Middle frontal gyrus (tissue), 1 donor: ENCODE data around the gene MRPL23.

Experiments
- DNase-seq: peaks from one replicate; pipeline ENCODE4 v3.0.0-alpha.2; 2015; ENCODE audit warnings: low spot score; ENCODE audit errors: extremely low spot score

The MRPL23 gene

DNA sequence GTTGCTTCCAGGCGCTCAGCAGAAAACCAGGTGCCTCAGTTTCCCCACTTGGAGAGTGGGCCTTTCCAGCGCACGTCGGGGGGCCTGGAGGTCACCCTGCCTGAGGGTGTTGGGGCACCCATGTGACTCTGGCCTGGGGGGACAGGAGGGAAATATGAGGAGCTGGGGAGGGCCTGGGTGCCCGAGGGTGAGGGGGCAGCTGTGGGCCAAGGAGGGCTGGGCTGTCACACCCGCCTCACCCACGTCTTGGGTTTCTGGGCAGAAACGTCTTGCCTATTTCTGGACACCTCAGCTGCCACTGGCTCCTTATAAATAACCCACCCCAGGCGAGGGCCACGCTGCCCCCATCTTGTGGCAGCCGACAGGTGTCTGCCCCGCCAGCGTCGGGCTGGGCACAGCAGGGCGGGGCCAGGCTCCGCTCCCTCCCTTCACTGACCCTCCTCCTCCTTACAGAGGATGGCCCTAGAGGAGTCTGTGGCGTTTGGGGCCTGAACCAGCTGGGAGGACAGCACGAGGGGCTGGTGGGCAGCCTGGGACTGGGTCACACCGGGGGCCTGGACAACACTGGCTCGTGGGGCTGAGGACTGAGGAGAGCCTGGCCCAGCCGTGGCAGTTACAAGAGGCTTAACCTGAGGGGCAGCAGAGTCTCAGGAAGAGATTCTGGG is 26.1 kb upstream of the MRPL23 start:
- no peak for DNase-seq

GRCh38 chr11:1921574-1922141 is 25.5 kb upstream of the MRPL23 start:
- DNase-seq: no peak

- no peak for DNase-seq
These were observed 24.6 kb upstream of the MRPL23 start for GRCh38 chr11:1922481-1923081.

DNA sequence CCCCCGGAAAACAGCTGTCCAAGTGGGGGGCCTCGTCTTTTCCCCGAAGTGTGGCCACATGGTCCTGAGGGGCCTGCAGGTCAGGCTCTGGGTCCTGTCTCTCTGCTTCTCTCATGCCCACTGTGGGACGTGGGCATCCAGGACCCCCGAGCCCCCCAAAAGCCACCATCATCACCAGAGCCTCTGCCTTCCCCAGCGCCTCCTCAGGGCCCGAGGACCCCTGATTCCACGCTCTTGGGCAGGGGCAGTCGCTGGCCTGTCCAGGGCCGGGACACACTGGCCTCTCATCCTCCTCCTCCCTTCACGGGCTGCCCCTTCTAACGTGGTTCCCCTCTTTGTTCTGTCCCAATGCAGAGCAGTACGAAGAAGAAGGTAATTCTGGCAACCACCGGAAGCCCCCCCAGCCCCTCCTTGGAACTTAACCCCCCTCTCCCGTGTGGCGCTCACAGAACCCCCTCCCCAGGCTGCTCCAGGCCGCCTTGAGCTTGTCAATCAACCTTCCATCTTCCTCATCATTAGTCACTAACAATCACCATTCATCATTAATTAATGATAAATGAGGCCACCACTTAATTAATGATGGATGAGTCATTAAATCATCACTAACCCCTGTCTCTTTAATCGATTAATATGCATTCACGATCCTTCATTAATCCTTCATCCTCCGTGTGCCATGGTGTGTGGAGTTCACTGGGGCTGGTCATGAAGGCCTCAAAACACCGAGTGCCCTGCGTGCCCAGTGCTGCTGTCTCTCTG is 23.8 kb upstream of the MRPL23 start:
- DNase-seq: no peak

DNA sequence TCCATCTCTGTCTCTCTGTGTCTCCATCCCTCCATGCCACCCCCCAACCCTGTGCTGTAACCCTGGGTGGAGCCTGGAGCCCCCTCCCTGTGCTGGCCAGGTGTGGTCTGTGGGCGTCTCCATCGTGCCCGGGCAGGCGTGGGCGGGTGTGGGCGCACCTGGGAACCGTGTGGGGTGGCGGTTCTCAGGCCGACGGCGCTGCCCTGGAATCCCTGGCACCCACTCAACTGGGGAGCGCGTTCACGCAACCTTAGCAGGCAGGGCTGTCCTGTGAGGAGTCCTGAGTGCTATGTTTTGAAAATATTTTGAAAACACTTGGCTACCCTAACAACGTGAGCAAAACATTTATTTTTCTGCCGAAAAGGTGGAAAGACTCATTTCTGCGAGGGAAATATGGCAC is 23.0 kb upstream of the MRPL23 start:
- no peak for DNase-seq

DNA sequence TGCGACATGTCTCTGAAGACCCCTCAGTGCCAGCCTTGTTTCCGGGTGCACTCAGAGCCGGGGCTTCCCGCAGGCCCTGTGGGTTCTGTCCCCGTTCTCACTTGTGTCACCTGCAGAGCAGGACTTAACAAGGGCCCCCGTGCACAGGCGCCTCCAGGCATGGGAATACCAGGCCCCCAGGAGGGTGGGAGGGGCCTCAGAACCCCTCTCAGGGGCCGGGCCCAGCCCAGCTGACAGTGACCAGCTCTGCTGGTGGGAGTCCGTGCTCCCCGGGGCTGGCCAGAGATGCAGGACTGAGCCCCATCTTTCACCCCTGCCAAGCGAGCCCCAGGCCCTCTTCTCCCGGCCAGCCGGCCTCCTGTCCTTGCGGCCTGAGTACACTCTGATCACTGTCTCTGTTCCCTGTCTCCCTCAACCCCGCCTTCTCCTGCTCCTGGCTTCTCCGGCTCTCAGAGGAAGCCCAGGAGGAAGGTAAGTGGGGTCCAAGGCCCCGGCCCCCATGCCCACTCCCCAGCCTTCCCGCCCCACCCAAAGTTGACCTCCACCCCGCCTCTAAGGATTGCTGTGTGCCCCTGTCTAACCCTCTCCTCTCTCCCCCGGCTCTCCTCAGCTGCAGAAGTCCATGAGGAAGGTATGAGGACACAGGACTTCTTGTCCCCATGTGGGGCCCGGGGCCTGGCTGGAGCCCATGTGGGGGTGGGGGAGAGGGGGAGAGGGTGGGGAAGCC is 22.3 kb upstream of the MRPL23 start:
- no peak for DNase-seq

GRCh38 chr11:1925373-1926155 is 21.6 kb upstream of the MRPL23 start:
- DNase-seq: no peak

DNA sequence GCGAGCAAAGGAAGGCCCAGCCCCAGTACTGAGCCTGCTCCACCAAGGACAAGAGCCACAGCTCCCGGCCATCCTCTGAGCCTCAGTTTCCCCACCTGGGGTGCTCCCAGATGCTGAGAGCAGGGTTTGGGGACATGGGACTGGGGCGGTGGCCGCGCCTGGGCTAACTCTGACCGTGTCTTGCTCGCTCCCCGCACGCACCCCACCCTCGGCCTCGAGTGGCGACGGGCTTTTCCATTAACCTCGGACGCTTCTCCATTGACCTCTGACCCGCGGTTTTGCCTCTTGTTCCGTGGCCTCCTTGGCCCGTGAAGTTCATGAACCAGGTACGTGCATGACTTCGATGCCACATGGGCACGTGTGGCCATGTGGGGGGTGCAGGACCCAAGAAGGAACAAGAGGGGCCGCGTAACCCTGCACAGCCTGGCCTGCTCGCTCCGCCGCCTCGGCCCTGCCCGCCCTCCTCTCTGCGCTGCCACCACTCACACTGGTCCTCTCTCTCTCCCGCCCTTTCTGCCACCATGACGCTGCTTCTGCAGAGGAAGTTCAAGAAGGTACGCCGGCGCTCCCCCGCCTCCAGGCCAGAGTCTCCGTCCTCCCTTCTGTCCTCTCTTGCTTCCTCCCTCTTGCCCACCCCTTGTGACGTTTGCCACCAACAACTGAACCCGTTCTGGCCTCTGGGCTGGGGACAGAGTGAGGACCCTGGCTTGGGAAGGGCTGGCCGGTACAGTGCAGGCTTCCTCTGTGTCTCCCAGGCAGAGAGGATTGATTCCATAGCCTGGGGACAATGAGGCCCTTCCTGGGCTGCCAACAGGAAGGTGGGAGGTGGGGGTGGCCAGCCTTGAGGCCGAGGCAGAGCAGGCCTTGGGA is 20.7 kb upstream of the MRPL23 start:
- no peak for DNase-seq

DNA sequence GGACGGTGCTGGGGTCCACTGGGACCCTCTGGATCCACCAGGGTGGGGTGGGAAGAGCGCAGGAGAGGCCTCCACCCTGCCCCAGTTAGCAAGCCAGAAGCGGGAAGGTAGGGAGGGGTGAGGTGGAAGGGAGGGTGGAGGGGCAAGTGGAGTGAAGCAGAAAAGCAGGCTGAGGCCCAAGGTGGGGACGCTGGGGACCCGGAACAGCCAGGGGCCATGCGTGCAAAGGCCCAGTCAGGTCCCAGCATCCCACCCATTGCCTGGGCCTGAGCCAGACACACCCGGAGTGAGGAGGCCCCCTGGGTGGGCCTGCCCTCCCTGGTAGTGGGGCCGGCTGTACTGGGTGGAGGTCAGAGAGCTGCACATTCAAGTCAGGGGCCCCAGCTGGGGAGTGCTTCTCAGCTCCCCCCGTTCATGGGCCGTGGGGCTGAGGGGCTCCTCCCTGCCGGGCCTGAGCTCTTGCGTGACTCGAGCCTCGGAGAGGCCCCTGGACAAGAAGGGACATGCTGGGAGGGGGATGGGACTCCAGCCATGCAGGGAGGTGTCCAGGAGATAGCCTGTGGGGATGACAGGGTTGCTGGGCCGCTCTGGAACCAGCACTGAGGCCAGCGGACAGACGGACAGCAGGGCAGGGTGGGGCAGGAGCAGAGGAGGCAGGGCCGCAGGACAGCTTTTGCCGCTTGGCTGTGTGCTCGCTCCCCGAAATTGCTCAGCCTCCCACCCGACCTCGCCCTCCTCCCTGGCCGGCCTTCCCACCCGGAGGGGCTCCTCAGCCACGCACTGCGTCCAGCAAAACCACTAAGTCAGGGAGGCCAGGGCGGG is 19.9 kb upstream of the MRPL23 start:
- no peak for DNase-seq

- no peak for DNase-seq
These were observed 19.2 kb upstream of the MRPL23 start for GRCh38 chr11:1927848-1928469.

DNA sequence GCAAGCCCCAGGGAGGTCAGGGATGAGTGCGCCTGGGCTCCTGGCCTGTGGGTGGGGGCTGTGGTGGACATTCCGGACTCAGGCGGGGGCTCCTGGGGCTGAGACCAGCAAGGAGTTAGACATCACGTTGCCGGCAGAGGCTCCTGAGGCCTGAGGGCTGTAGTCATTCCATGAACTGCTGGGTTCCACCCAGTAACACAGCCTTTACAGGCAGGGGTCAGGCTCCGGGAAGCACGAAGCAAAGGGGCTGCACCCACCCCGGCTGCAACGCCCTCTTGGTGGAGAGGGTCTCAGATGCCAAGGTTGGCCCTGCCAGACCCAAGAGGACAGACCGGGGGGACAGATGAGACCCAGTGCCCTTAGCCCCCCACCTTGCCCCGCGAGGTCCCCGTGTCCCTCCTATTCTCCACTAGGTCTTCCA is 18.7 kb upstream of the MRPL23 start:
- no peak for DNase-seq

- no peak for DNase-seq
These were observed 18.1 kb upstream of the MRPL23 start for GRCh38 chr11:1928891-1929541.

DNA sequence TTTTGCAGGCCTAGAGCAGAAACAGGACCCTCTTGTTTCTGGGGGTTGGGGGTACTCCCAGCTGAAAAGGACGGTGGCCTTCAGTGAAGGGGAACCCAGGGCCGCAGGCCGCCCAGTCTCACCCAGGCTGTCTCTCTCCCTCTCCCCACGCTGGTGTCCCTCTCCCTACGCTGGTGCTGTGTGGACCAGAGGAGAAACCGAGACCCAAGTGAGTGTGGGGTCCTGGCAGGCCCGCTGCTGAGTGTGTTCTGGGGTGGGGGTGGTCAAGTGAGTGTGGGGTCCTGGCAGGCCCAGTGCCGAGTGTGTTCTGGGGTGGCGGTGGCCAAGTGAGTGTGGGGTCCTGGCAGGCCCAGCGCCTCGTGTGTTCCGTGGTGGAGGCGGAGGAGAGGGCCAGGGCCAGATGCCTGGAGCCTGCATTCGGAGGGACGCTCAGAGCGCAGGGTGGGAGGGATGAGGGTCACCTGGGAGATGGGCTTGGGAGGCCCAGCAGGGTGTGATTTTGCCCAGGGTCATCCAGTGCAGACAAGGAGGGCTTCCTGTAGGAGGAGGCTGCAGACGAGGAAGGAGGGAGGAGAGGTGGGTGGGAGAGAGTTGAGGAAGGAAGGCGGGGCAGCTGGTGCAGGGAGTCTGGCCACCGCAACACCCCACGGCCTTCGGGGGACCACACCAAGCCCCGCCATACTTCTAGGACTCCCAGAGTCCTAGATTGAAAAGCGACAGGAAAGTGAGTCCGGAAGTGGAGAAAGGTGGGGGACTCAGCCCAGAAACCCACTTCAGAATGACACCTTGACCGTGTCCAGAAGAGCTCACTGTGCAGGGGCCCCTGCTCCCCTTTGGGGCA is 17.3 kb upstream of the MRPL23 start:
- no peak for DNase-seq

DNA sequence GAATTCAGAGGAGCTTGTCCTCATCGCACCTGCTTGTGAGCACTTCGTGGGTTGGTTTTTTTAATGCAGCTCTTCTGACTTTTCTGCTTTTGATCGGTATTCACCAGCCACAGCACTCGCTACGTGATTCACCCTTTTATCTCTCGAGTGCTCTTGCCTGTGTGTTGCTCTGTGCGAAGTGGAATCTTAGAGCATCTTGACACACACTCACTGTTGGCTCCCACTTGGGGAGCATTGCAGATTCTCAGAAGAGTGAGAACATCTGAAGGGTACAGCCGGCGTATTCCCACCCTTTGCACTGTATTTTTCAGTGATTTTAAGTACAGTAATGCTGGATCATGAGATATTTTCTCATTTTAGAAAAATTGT is 16.7 kb upstream of the MRPL23 start:
- DNase-seq: no peak

- no peak for DNase-seq
These were observed 15.6 kb upstream of the MRPL23 start for GRCh38 chr11:1931341-1932104.

DNA sequence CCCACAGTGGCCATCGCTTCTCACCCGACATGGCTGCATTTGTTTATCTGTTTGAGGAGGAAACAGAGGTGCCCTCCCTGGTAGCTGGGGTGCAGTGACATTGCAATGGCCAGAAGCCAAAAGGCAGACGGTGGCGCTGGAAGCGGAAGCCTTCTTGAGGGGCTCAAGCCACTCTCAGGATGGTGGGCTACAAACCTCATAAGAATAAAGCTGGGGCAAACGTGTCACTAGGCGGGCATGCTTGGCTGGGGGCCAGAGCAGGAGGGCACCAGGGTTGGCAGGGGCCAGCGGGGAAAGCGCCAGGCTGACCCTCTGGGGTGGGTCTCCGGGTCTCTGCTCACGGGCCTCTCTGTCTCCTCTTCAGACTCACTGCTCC is 15.0 kb upstream of the MRPL23 start:
- DNase-seq: no peak

DNA sequence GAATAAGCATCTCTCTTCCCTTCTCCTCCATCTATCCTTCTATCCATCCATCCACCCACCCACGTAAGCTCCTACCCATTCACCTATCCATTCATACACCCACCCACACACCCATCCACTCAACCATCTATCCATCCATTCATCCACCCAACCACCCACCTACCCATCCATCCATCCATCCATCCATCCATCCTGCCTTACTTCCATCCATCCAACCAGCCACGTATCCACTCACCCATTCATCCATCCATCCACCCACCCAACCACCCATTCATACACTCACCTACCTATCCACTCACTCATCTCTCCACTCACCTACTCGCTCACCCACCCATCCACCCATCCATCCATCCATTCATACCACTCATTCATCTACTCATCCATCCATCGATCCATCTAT is 14.5 kb upstream of the MRPL23 start:
- DNase-seq: no peak
